Testis (tissue), 3 donors: ENCODE data around the gene RYR1. TPM values are rescaled to one million over a fixed set of nuclear protein-coding genes. Genes with fewer than 3 reads are reported as not detected.
A peak's percentile ranks its signal among the peaks of the same experiment; 100 is the strongest.

Experiments
- DNase-seq: peaks from one replicate; pipeline ENCODE4 v3.0.0-alpha.2; 2019
- H3K27ac ChIP-seq, 2 donors: fragments of 200-600 bp; sonication (generic); one replicate each; pipeline ENCODE4 v1.5.1; 2019
- H3K27me3 ChIP-seq: fragments of 200-600 bp; sonication (generic); one replicate; pipeline ENCODE4 v1.5.1; 2019
- H3K36me3 ChIP-seq: fragments of 200-600 bp; sonication (generic); one replicate; pipeline ENCODE4 v1.5.1; 2017; ENCODE audit warnings: low read depth; ENCODE audit errors: missing control alignments
- H3K4me1 ChIP-seq: fragments of 200-600 bp; sonication (generic); one replicate; pipeline ENCODE4 v1.5.1; 2019
- H3K4me3 ChIP-seq, 2 donors: fragments of 200-600 bp; sonication (generic); one replicate each; pipeline ENCODE4 v1.5.1; 2017 to 2019
- H3K9me3 ChIP-seq: fragments of 200-600 bp; sonication (generic); one replicate; pipeline ENCODE4 v1.5.1; 2017
- POLR2A ChIP-seq: fragments of 450-650 bp; IDR thresholded peaks from one replicate; pipeline ENCODE4 v1.6.1; 2017; ENCODE audit warnings: antibody characterized with exemption, mild to moderate bottlenecking, moderate library complexity
- WGBS, 2 donors: methylation state at CpG; one replicate each; pipeline ENCODE4 v1.1.5; 2018; 5-methylcytosine and 5-hydroxymethylcytosine counted together
- intact Hi-C: fragments of 100-400 bp; cut with DNase I; formaldehyde crosslinking; loops from one replicate; pipeline ENCODE4 v1.15.1; 2023; ENCODE audit warnings: low total_unique reads
- polyA plus RNA-seq: library from polyadenylated mRNA; stranded (reverse); fragments of 350-450 nt; fragmentation: Illumina TruSeq; extraction: RNeasy Lipid Tissue Mini Kit (QIAGEN cat#74804); gene quantifications from one replicate; pipeline ENCODE4 v1.2.3, GENCODE V29; 2014; ENCODE audit warnings: low read depth, low replicate concordance; ENCODE audit not compliant: insufficient read depth
- total RNA-seq, 2 donors: library from RNA; depleted of rRNA; stranded (reverse); fragments of >200 nt; gene quantifications; one replicate each; pipeline ENCODE4 v1.2.3, GENCODE V29; 2016
- TF ChIP-seq, protein P1 (sequence below), 3 experiments: fragments of 450-650 bp in 2 of 3; fragments of 200-600 bp in 1 of 3; sonication (generic) in 1 of 3; IDR thresholded peaks; one replicate each; pipeline ENCODE4 v1.5.1; 2016 to 2019; ENCODE audit warnings: antibody characterized with exemption in 3 of 3, mild to moderate bottlenecking in 2 of 3, moderate library complexity in 1 of 3

The RYR1 gene
- total and polyA plus RNA-seq, 3 donors from 2014 or later = 11.8 to 26.1 (median 15.6) TPM

DNA sequence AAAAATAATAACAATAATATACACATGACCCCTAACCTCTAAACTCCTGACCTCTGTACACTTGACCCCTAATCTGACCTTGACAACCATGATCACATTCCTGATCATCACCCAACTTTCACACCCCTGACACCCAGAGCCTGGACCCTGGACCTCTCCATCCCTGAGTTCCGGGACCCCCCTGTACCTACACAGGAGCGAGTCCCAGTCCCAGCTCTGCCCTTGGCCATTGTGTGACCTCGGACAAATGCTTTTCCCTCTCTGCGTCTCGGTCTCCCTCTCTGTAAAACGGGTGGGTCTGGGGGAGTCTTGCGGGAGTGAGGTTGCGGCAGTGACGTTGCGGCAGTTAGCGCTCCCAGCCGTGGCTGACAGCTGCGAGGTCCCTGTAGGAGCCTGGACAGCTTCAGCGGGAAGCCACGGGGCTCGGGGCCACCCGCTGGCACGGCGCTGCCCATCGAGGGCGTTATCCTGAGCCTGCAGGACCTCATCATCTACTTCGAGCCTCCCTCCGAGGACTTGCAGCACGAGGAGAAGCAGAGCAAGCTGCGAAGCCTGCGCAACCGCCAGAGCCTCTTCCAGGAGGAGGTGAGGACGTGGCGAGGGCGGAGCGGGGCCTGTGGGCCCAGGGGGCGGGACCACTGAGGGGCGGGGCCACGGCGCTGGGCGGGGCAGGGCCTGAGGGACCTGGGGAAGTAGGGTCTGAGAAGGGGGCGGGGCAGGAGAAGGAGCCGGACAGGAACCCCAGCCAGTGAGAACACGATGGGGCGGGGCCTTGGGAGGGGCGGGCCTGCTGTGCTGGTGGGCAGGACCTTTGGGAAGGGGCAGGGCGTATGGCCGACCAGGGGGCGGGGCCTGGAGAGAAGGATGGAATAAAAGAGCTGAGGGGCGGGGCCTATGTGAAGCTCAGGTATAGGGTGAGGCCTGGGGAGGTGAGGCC lies 19.2 kb downstream of the RYR1 start:
- 54 to 63% methylated on average over 41 to 45 of the region's 45 CpGs for WGBS, 2 donors
- H3K4me1 ChIP-seq = no peaks in the 10 kb centered on the region
- H3K27ac ChIP-seq = no peak overlapping the region
- TF ChIP-seq, protein P1, sequence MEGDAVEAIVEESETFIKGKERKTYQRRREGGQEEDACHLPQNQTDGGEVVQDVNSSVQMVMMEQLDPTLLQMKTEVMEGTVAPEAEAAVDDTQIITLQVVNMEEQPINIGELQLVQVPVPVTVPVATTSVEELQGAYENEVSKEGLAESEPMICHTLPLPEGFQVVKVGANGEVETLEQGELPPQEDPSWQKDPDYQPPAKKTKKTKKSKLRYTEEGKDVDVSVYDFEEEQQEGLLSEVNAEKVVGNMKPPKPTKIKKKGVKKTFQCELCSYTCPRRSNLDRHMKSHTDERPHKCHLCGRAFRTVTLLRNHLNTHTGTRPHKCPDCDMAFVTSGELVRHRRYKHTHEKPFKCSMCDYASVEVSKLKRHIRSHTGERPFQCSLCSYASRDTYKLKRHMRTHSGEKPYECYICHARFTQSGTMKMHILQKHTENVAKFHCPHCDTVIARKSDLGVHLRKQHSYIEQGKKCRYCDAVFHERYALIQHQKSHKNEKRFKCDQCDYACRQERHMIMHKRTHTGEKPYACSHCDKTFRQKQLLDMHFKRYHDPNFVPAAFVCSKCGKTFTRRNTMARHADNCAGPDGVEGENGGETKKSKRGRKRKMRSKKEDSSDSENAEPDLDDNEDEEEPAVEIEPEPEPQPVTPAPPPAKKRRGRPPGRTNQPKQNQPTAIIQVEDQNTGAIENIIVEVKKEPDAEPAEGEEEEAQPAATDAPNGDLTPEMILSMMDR (IDR thresholded peaks at IDR 0.05) = no peak
- no peak for TF ChIP-seq POLR2A
- intact Hi-C loops = no loop called here
- no peaks in the 10 kb centered on the region for H3K36me3 ChIP-seq
- H3K4me3 ChIP-seq = peak overlapping the region; percentile 3 to 34
- no peaks in the 10 kb centered on the region for H3K9me3 ChIP-seq
- H3K27me3 ChIP-seq = no peaks in the 10 kb centered on the region
- DNase-seq = peak; percentile 91

DNA sequence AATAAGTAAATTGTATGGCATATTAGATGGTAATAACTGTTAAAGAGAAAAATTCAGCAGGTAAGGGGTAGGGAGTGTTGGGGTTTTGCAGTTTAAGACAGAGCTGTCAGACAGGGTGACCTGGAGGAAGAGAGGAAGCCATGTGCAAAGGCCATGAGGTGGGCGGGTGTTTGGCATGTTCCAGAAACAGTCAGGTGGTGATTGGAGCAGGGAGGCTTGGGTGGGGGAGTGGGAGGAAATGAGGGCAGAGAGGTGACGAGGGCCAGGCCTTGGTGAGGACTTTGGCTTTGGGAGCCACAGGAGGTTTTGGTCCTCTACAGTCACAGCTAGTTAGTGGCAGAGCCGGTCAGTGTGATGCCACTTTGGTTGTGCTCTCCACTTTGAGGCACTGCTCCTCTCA lies 20.1 kb downstream of the RYR1 start:
- no peaks in the 10 kb centered on the region for H3K9me3 ChIP-seq
- 66 to 83% methylated on average over 3 of the region's 3 CpGs for WGBS, 2 donors
- no peak for DNase-seq
- no peaks in the 10 kb centered on the region for H3K4me1 ChIP-seq
- H3K36me3 ChIP-seq = no peaks in the 10 kb centered on the region
- intact Hi-C loops = no loop called here
- no peaks in the 10 kb centered on the region for H3K27me3 ChIP-seq
- H3K27ac ChIP-seq = no peak overlapping the region
- no peak for TF ChIP-seq POLR2A
- TF ChIP-seq, protein P1 (IDR thresholded peaks at IDR 0.05) = no peak
- H3K4me3 ChIP-seq = no peak overlapping the region

DNA sequence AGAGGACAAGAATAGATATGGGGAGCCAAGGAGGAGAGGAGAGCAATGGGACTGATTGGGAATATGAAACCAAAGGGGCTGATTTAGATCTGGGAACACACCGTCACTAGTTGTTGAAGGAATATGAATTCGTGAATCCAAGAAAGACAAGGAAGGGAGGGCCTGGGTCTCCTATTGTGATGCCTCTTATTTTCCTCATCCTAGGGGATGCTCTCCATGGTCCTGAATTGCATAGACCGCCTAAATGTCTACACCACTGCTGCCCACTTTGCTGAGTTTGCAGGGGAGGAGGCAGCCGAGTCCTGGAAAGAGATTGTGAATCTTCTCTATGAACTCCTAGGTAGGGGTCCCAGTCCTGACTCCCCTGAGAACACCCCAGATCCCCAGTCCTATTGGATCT lies 21.5 kb downstream of the RYR1 start:
- Histone ChIP-seq H3K4me1 (no peaks in the 10 kb centered on the region), H3K36me3 (no peaks in the 10 kb centered on the region), H3K27ac (no peak overlapping the region), H3K4me3 (no peak overlapping the region), H3K27me3 (no peaks in the 10 kb centered on the region), H3K9me3 (no peaks in the 10 kb centered on the region)
- WGBS, 2 donors = 61 to 65% methylated on average over 4 of the region's 4 CpGs
- no peak for TF ChIP-seq POLR2A
- TF ChIP-seq, protein P1 (IDR thresholded peaks at IDR 0.05) = no peak
- intact Hi-C loops = no loop called here
- no peak for DNase-seq

DNA sequence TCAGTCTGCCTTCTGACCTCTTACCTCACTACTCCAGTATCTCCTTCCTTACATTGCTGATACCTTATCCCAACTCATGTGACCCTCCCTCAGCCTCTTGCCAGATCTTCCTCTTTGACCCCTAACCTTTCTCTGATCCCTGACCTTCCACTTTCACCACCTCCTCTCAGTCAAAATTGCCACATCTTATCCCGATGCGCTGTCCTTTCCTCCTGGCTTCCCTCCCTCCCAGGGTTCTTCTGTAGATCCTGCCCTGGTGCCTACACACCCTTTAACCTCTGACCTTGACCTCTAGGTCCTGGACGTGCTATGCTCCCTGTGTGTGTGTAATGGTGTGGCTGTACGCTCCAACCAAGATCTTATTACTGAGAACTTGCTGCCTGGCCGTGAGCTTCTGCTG lies 23.7 kb downstream of the RYR1 start:
- intact Hi-C loops = no loop called here
- DNase-seq = no peak
- TF ChIP-seq, protein P1 (IDR thresholded peaks at IDR 0.05) = no peak
- TF ChIP-seq POLR2A = no peak
- Histone ChIP-seq H3K27ac (no peak overlapping the region), H3K4me1 (no peaks in the 10 kb centered on the region), H3K4me3 (no peak overlapping the region), H3K36me3 (no peaks in the 10 kb centered on the region), H3K27me3 (no peaks in the 10 kb centered on the region), H3K9me3 (no peaks in the 10 kb centered on the region)
- 66 to 78% methylated on average over 5 of the region's 5 CpGs for WGBS, 2 donors
